LNCaP clone FGC (cell line): ENCODE results near the gene TET3.

Source experiments
- DNase-seq: peaks from one replicate; pipeline ENCODE4 v3.0.0-alpha.2; 2011; ENCODE audit warnings: low read depth
- H3K4me3 ChIP-seq: 2 replicates; pipeline ENCODE4 v1.5.1; 2011; ENCODE audit warnings: mild to moderate bottlenecking, low read depth, low read length, control low read depth
- TF ChIP-seq, protein P1 (sequence below): IDR thresholded peaks from 2 replicates; pipeline ENCODE4 v1.5.1; 2012; ENCODE audit warnings: mild to moderate bottlenecking; ENCODE audit not compliant: control insufficient read depth, insufficient read depth; ENCODE audit errors: extremely low read depth

The TET3 gene

GRCh38 chr2:73972846-73973245 is 11.9 kb upstream of the TET3 start:
- H3K4me3 ChIP-seq, result no peak overlapping the region
- no peak for DNase-seq
- TF ChIP-seq, protein P1, sequence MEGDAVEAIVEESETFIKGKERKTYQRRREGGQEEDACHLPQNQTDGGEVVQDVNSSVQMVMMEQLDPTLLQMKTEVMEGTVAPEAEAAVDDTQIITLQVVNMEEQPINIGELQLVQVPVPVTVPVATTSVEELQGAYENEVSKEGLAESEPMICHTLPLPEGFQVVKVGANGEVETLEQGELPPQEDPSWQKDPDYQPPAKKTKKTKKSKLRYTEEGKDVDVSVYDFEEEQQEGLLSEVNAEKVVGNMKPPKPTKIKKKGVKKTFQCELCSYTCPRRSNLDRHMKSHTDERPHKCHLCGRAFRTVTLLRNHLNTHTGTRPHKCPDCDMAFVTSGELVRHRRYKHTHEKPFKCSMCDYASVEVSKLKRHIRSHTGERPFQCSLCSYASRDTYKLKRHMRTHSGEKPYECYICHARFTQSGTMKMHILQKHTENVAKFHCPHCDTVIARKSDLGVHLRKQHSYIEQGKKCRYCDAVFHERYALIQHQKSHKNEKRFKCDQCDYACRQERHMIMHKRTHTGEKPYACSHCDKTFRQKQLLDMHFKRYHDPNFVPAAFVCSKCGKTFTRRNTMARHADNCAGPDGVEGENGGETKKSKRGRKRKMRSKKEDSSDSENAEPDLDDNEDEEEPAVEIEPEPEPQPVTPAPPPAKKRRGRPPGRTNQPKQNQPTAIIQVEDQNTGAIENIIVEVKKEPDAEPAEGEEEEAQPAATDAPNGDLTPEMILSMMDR, result no peak

DNA sequence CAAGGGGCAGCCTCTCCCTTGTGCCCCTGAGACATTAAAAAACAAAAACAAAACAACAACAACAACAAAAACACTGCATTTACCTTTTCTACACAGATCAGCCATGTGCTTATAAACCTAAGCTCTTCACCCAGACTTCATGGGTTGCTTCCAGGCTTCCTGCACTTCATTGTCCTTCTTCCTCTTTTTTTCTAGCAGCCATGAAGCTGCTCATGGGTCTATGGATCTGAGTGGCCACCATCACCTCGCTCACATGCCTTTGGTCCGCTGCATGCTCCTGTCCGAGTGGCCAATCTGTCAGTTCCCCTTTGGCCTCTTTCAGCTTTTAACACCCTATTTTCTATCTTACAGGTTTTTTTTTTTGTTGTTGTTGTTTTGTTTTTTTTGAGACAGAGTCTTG is 9.0 kb upstream of the TET3 start:
- TF ChIP-seq, protein P1, result no peak
- no peak for DNase-seq
- H3K4me3 ChIP-seq, result no peak overlapping the region

GRCh38 chr2:73976803-73977202 is 7.9 kb upstream of the TET3 start:
- no peak overlapping the region for H3K4me3 ChIP-seq
- DNase-seq, result no peak
- TF ChIP-seq, protein P1, result no peak

DNA sequence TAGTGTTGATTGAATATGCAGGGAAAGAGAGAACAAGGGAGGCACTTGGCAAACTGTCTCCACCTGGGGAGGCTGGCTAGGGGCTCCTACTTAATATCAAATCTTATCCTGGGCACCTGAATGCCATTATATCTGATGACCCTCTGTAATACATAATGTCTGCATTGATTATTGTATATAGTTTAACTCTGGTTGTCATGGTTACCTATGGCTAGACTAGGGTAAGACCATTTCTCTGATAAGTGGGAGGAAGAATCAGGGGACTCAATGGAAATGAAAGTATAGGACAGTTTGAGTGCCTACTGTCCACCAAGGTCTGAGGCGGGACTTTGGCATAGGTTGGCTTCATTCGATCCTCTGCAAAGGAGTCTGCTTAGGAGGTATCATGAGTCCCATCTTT is 7.2 kb upstream of the TET3 start:
- H3K4me3 ChIP-seq, result no peak overlapping the region
- no peak for DNase-seq
- TF ChIP-seq, protein P1, result no peak

DNA sequence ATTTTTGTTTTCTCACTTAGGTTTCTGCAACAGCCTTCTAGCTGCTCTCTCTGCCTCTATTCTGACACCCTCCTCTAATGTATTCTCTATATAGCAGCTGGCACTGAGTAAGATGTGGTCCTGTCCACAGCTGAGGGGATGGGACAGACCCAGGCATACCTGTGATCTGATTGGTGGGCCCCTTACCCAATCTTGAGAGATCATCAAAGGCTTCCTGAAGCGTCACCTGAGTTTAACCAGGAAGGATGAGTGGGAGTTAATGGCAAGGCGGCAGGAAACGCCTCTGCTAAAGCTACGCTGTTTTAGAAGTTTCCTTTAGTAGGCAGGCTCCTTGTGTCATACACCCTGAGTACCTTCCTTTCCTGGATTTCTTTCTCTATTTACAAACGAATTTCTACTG is 5.7 kb upstream of the TET3 start:
- TF ChIP-seq, protein P1, result no peak
- no peak for DNase-seq
- H3K4me3 ChIP-seq, result no peak overlapping the region

DNA sequence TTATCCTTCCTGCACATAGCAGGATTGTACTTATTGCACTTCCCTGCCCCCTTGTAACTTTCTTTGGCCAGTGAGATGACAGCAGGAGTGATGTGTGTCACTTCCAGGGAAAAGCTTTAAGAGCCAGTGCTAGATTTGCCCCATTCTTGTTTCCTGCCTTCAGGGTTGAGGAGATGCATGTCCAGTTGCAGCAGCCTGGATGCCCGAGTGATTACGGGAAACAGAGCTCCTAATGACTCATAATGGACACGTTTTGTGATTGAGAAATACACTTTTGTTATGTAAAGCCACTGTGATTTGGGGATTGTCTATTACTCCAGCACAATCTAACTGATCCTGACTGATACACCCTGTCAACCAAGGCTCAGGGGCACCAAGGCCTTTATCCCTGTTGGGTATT is 5.0 kb upstream of the TET3 start:
- no peak overlapping the region for H3K4me3 ChIP-seq
- TF ChIP-seq, protein P1, result no peak
- no peak for DNase-seq

DNA sequence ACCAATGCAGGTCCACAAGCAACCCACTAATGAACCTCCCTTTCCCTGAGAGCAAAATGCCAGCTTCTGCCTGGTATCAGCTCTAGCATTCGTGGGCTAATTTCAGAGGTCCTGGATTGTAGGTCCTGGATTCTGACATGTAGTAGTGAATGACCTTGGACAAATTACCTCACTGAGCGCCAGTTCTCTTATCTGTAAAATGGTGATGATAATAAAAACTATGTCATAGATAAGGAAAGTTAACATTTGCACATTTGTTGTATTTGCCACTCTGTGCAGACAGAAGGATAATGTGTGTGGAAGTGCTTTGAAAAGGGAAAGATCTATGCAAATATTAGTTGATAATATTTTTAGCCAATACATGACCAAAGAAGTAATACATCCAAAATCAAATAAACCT is 4.1 kb upstream of the TET3 start:
- TF ChIP-seq, protein P1, result no peak
- H3K4me3 ChIP-seq, result no peak overlapping the region
- no peak for DNase-seq
